ENCODE data around the gene LGALS7B. TPM values are rescaled to one million over a fixed set of nuclear protein-coding genes. Genes with fewer than 3 reads are reported as not detected.
A peak's percentile ranks its signal among the peaks of the same experiment; 100 is the strongest.
"Not testable (repeated sequence)": the region's sequence is repeated elsewhere in the genome, so short reads cannot be mapped to it uniquely, and the experiment has no call there.

LGALS7B gene
- total RNA-seq, 2 donors from 2014 or later: not detected

DNA sequence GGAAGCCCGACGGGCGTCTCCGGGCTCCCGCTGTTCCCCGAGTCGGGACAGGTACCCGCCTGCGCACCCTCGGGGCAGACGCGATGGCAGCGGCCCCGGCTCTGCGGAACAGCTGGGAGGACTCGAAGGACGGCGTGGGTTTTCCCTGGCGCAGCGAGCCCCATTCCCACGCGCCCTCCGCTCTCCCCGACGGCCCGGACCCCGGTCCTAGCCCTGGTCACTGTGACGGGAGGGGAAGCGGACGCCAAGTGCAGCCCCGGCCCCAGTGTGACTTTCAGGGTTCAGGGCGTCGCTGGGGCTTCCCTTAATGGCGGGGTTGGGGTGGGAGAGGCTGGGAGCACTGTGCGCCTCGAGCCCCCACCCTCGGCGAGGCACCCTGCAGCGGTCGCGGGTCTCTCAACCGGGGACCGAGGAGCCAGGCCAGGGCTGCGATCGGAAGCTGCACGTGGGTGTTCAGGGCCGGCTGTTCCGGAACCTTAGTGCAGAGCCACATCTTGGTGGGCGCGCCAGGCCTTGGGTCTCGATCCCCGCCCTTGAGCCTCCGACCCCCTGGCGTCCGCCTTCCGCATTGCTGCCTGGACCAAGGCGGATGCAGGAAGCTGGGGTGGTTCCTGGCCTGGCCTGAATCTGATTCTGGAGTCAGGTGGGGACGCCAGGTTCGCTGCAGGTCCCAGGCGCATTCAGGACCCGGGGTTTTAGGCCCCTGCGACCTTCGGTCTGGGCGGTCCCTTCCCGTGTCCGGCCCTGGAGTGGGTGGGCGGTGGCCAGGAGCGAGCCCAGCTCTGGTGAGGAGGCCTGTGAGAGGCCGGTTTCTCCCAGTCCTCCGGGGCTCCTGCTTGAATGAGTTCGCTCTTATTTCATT is 3.5 kb downstream of the LGALS7B start:
- peak overlapping the region in 1 of 2 donors; percentile 6 for H3K9ac ChIP-seq (ENCODE audit: low read depth in 2 of 2, low read length in 2 of 2)
- no peaks in the 10 kb centered on the region for H3K27me3 ChIP-seq
- H3K27ac ChIP-seq: no peak overlapping the region
- TF ChIP-seq, protein P1, sequence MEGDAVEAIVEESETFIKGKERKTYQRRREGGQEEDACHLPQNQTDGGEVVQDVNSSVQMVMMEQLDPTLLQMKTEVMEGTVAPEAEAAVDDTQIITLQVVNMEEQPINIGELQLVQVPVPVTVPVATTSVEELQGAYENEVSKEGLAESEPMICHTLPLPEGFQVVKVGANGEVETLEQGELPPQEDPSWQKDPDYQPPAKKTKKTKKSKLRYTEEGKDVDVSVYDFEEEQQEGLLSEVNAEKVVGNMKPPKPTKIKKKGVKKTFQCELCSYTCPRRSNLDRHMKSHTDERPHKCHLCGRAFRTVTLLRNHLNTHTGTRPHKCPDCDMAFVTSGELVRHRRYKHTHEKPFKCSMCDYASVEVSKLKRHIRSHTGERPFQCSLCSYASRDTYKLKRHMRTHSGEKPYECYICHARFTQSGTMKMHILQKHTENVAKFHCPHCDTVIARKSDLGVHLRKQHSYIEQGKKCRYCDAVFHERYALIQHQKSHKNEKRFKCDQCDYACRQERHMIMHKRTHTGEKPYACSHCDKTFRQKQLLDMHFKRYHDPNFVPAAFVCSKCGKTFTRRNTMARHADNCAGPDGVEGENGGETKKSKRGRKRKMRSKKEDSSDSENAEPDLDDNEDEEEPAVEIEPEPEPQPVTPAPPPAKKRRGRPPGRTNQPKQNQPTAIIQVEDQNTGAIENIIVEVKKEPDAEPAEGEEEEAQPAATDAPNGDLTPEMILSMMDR (IDR thresholded peaks at IDR 0.05): peak; percentile 32
- no peaks in the 10 kb centered on the region for H3K9me3 ChIP-seq
- intact Hi-C loops (cut with DNase I): no loop called here
- peak overlapping the region; percentile 6 for H3K4me3 ChIP-seq
- no peaks in the 10 kb centered on the region for H3K36me3 ChIP-seq
- no peaks in the 10 kb centered on the region for H3K4me1 ChIP-seq
- peak; percentile 69 for DNase-seq

DNA sequence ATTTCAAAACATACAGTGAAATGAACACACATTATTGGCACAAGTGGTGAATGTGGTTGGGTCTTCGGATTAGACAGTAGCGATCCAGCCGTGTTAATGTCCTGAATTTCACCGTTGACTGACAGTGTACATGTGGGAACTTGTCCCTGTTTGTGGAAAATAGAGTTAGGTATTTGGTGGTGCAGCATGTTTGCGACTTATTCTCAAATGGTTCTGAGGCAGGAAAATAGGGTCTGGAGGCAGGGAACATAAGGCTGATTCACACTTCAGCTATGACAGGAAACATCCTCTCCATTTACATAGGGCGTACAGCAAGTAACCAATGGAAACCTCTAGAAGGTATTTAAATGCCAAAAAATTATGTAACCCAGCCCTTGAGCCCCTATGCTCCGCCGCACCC is 4.2 kb downstream of the LGALS7B start:
- H3K4me3 ChIP-seq: no peak overlapping the region
- TF ChIP-seq, protein P1 (IDR thresholded peaks at IDR 0.05): no peak
- no peaks in the 10 kb centered on the region for H3K36me3 ChIP-seq
- H3K4me1 ChIP-seq: no peaks in the 10 kb centered on the region
- H3K27ac ChIP-seq: no peak overlapping the region
- intact Hi-C loops (cut with DNase I): no loop called here
- no peaks in the 10 kb centered on the region for H3K9me3 ChIP-seq
- H3K9ac ChIP-seq (ENCODE audit: low read depth in 2 of 2, low read length in 2 of 2): no peak overlapping the region
- DNase-seq: no peak
- no peaks in the 10 kb centered on the region for H3K27me3 ChIP-seq

DNA sequence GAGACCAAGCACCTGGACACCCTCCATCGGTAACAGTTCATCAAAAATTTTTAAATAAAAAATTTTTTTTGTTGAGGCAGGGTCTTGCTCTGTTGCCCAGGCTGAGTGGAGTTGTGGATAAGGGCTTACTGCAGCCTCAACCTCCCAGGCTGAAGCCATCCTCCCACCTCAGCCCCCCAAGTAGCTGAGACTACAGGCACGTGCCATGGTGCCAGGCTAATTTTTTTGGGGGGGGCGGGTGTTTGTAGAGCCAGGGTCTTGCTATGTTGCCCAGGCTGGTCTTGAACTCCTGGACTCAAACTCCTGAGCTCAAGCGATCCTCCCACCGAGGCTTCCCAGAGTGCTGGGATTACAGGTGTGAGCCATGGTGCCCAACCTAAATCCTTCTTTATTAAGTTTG is 4.7 kb downstream of the LGALS7B start:
- DNase-seq: no peak
- no peaks in the 10 kb centered on the region for H3K36me3 ChIP-seq
- H3K9me3 ChIP-seq: no peaks in the 10 kb centered on the region
- H3K4me1 ChIP-seq: no peaks in the 10 kb centered on the region
- no peak overlapping the region for H3K27ac ChIP-seq
- H3K4me3 ChIP-seq: no peak overlapping the region
- no peak overlapping the region for H3K9ac ChIP-seq (ENCODE audit: low read depth in 2 of 2, low read length in 2 of 2)
- H3K27me3 ChIP-seq: no peaks in the 10 kb centered on the region
- intact Hi-C loops (cut with DNase I): no loop called here
- TF ChIP-seq, protein P1 (IDR thresholded peaks at IDR 0.05): no peak

DNA sequence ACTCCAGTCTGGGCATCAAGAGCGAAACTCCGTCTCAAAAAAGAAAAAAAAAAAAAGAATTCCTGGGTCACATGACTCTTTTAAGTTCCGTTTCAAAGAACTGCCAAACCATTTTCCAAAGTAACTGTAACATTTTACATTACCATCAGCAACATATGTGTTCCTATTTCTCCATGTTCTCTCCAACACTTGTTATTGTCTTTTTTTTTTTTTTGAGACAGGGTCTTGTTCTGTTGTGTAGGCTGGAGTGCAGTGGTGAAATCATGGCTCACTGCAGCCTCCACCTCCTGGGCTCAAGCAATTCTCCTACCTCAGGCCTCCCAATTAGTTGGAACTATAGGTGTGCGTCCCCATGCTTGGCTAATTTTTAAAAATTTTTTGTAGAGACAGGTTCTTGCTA is 6.5 kb downstream of the LGALS7B start:
- Histone ChIP-seq H3K27ac (no peak overlapping the region), H3K36me3 (no peaks in the 10 kb centered on the region), H3K27me3 (no peaks in the 10 kb centered on the region), H3K9me3 (no peaks in the 10 kb centered on the region), H3K4me1 (no peaks in the 10 kb centered on the region), H3K9ac (ENCODE audit: low read depth in 2 of 2, low read length in 2 of 2) (no peak overlapping the region), H3K4me3 (no peak overlapping the region)
- intact Hi-C loops (cut with DNase I): no loop called here
- TF ChIP-seq, protein P1 (IDR thresholded peaks at IDR 0.05): no peak
- DNase-seq: no peak

DNA sequence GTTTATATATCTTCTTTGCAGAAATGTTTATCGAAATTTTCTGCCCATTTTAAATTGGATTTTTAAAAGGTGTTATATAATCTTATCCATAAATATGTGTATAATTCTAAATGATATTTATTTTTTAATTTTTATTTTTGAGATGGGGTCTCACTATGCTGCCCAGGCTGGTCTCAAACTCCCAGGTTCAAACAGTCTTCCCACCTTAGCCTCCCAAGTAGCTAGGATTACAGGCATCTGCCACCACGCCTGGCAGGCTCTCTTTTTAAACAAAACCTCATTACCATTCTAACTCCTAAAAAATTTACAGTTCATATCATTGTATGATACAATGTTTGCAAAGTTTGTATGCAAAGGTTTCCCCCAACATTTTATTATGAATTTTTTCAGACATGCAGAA is 7.2 kb downstream of the LGALS7B start:
- no peaks in the 10 kb centered on the region for H3K4me1 ChIP-seq
- H3K4me3 ChIP-seq: no peak overlapping the region
- H3K27ac ChIP-seq: no peak overlapping the region
- no peak overlapping the region for H3K9ac ChIP-seq (ENCODE audit: low read depth in 2 of 2, low read length in 2 of 2)
- H3K9me3 ChIP-seq: no peaks in the 10 kb centered on the region
- DNase-seq: no peak
- H3K27me3 ChIP-seq: no peaks in the 10 kb centered on the region
- TF ChIP-seq, protein P1 (IDR thresholded peaks at IDR 0.05): no peak
- no peaks in the 10 kb centered on the region for H3K36me3 ChIP-seq
- intact Hi-C loops (cut with DNase I): no loop called here

DNA sequence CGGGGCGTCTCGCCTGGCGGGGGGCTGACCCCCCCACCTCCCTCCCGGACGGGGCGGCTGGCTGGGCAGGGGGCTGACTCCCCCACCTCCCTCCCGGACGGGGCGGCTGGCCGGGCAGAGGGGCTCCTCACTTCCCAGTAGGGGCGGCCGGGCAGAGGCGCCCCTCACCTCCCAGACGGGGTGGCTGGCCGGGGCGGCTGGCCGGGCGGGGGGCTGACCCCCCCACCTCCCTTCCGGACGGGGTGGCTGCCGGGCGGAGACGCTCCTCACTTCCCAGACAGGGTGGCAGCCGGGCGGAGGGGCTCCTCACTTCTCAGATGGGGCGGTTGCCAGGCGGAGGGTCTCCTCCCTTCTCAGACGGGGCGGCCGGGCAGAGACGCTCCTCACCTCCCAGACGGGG is 8.8 kb downstream of the LGALS7B start:
- H3K4me3 ChIP-seq; H3K27me3 ChIP-seq; H3K36me3 ChIP-seq; intact Hi-C loops (cut with DNase I); DNase-seq; H3K9ac ChIP-seq (ENCODE audit: low read depth in 2 of 2, low read length in 2 of 2); H3K4me1 ChIP-seq; H3K27ac ChIP-seq; H3K9me3 ChIP-seq: not testable (repeated sequence)
